Endodermal cell (in vitro differentiated cells): Measurements from ENCODE around the gene ZNF75A. TPM values are rescaled to one million over a fixed set of nuclear protein-coding genes. Genes with fewer than 3 reads are reported as not detected.

Experiments
- DNase-seq: peaks from one replicate; pipeline ENCODE4 v3.0.0-alpha.2; 2017
- H3K27ac ChIP-seq: 2 replicates; pipeline ENCODE4 v1.5.1; 2013; ENCODE audit warnings: mild to moderate bottlenecking, low read depth, low read length, moderate library complexity
- H3K27me3 ChIP-seq: 2 replicates; pipeline ENCODE4 v1.6.1; 2013; ENCODE audit warnings: mild to moderate bottlenecking, low read length, moderate library complexity; ENCODE audit not compliant: insufficient read depth, control insufficient read depth, poor library complexity, severe bottlenecking
- H3K36me3 ChIP-seq: 2 replicates; pipeline ENCODE4 v1.7.0; 2013; ENCODE audit warnings: mild to moderate bottlenecking, low read length, moderate library complexity; ENCODE audit not compliant: control insufficient read depth, insufficient read depth
- H3K4me1 ChIP-seq: one replicate; pipeline ENCODE4 v1.7.0; 2013; ENCODE audit warnings: low read length; ENCODE audit not compliant: control insufficient read depth, insufficient read depth
- H3K4me3 ChIP-seq: 2 replicates; pipeline ENCODE4 v1.5.1; 2013; ENCODE audit warnings: mild to moderate bottlenecking, low read length, moderate library complexity
- H3K9ac ChIP-seq: 2 replicates; pipeline ENCODE4 v1.6.1; 2013; ENCODE audit warnings: mild to moderate bottlenecking, low read length, moderate library complexity; ENCODE audit not compliant: poor library complexity, severe bottlenecking; ENCODE audit errors: extremely low read depth
- H3K9me3 ChIP-seq: 2 replicates; pipeline ENCODE4 v1.6.1; 2013; ENCODE audit warnings: mild to moderate bottlenecking, low read length, moderate library complexity; ENCODE audit not compliant: control insufficient read depth
- H3K27ac Mint-ChIP-seq: 2 replicates; pipeline ENCODE4 v1.8.0; 2020; ENCODE audit warnings: mixed read lengths
- H3K27me3 Mint-ChIP-seq: 2 replicates; pipeline ENCODE4 v1.8.0; 2021; ENCODE audit warnings: mild to moderate bottlenecking, mixed read lengths; ENCODE audit not compliant: insufficient read depth
- H3K36me3 Mint-ChIP-seq: 2 replicates; pipeline ENCODE4 v1.8.0; 2020; ENCODE audit warnings: low read depth, mixed read lengths
- H3K4me1 Mint-ChIP-seq: 2 replicates; pipeline ENCODE4 v1.8.0; 2020; ENCODE audit warnings: mixed read lengths
- H3K4me3 Mint-ChIP-seq: 2 replicates; pipeline ENCODE4 v1.8.0; 2020; ENCODE audit warnings: mild to moderate bottlenecking, moderate library complexity, mixed read lengths
- H3K9me3 Mint-ChIP-seq: 2 replicates; pipeline ENCODE4 v1.8.0; 2020; ENCODE audit warnings: mild to moderate bottlenecking, mixed read lengths
- WGBS, 2 experiments: methylation state at CpG; one replicate each; pipeline versions ENCODE4 v1.1.5 to v1.1.7; 2013; ENCODE audit warnings: missing lambda C conversion rate in 2 of 2, mixed read lengths in 1 of 2; ENCODE audit not compliant: insufficient coverage in 1 of 2, insufficient read length in 1 of 2; 5-methylcytosine and 5-hydroxymethylcytosine counted together
- total RNA-seq, 2 donors: library from RNA; stranded (reverse); fragmentation: NEBNext Ultra II Directional in 1 of 2; extraction: Animal tissue kit (Norgen Biotek cat#: 25700) in 1 of 2; gene quantifications; 2 replicates in 1 of 2; 3 replicates in 1 of 2; pipeline ENCODE4 v1.2.1, GENCODE V29; 2021
- TF ChIP-seq, protein P1 (sequence below): fragments of 200-600 bp; sonication (generic); conservative IDR thresholded peaks from 2 replicates; pipeline ENCODE4 v1.5.0; 2021; ENCODE audit warnings: antibody characterized with exemption, mild to moderate bottlenecking

The ZNF75A gene
- total RNA-seq, 2 donors from 2014 or later: 23.0 to 44.0 TPM

DNA sequence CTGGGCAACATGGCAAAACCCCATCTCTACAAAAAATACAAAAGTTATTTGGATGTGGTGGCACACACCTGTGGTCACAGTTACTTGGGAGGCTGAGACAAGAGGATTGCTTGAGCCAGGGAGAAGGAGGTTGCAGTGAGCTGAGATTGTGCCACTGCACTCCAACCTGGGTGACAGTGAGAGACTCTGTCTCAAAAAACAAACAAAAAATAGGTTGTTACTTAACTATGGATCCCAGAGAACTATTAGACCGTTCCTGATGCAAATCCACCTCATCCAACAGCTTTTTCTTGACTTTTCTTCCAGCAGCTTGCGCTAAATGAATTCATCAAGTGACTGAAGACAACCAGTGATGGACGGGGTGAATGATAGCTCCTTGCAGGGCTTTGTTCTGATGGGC, 50.3 kb downstream of the ZNF75A start, which contains the start of gene OR2C1:
TSS of gene OR2C1 (plus strand) at position 301 of the 400 bp plus-strand sequence. CDS start at position 353, 52 bp downstream.
- WGBS, 2 experiments: 69 to 71% methylated on average over 3 of the region's 3 CpGs
- H3K4me3 Mint-ChIP-seq: no peak within 1 kb of the TSS
- no peak for DNase-seq
- H3K27me3 Mint-ChIP-seq: peaks cover 30% of the 10 kb centered on the region
- H3K27ac Mint-ChIP-seq: no peak within 1 kb of the TSS
- H3K36me3 ChIP-seq: no peaks in the 10 kb centered on the region
- no peak within 1 kb of the TSS for H3K27ac ChIP-seq
- TF ChIP-seq, protein P1, sequence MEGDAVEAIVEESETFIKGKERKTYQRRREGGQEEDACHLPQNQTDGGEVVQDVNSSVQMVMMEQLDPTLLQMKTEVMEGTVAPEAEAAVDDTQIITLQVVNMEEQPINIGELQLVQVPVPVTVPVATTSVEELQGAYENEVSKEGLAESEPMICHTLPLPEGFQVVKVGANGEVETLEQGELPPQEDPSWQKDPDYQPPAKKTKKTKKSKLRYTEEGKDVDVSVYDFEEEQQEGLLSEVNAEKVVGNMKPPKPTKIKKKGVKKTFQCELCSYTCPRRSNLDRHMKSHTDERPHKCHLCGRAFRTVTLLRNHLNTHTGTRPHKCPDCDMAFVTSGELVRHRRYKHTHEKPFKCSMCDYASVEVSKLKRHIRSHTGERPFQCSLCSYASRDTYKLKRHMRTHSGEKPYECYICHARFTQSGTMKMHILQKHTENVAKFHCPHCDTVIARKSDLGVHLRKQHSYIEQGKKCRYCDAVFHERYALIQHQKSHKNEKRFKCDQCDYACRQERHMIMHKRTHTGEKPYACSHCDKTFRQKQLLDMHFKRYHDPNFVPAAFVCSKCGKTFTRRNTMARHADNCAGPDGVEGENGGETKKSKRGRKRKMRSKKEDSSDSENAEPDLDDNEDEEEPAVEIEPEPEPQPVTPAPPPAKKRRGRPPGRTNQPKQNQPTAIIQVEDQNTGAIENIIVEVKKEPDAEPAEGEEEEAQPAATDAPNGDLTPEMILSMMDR: no peak
- no peaks in the 10 kb centered on the region for H3K4me1 ChIP-seq
- no peaks in the 10 kb centered on the region for H3K4me1 Mint-ChIP-seq
- H3K9me3 ChIP-seq: no peaks in the 10 kb centered on the region
- no peak within 1 kb of the TSS for H3K9ac ChIP-seq
- H3K27me3 ChIP-seq: peaks cover 11% of the 10 kb centered on the region
- H3K36me3 Mint-ChIP-seq: no peaks in the 10 kb centered on the region
- H3K9me3 Mint-ChIP-seq: peaks cover 30% of the 10 kb centered on the region
- H3K4me3 ChIP-seq: no peak within 1 kb of the TSS

DNA sequence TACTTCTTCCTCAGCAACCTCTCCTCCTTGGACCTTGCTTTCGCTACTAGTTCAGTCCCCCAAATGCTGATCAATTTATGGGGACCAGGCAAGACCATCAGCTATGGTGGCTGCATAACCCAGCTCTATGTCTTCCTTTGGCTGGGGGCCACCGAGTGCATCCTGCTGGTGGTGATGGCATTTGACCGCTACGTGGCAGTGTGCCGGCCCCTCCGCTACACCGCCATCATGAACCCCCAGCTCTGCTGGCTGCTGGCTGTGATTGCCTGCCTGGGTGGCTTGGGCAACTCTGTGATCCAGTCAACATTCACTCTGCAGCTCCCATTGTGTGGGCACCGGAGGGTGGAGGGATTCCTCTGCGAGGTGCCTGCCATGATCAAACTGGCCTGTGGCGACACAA, 50.8 kb downstream of the ZNF75A start:
- H3K27me3 ChIP-seq: peaks cover 11% of the 10 kb centered on the region
- no peaks in the 10 kb centered on the region for H3K9me3 ChIP-seq
- no peak overlapping the region for H3K27ac ChIP-seq
- 90 to 94% methylated on average over 8 to 10 of the region's 10 CpGs for WGBS, 2 experiments
- no peaks in the 10 kb centered on the region for H3K36me3 ChIP-seq
- Mint-ChIP-seq H3K9me3 (peaks cover 30% of the 10 kb centered on the region), H3K4me1 (no peaks in the 10 kb centered on the region), H3K27ac (no peak overlapping the region), H3K4me3 (no peak overlapping the region), H3K36me3 (no peaks in the 10 kb centered on the region), H3K27me3 (peaks cover 35% of the 10 kb centered on the region)
- DNase-seq: no peak
- TF ChIP-seq, protein P1: no peak
- no peak overlapping the region for H3K9ac ChIP-seq
- H3K4me3 ChIP-seq: no peak overlapping the region
- H3K4me1 ChIP-seq: no peaks in the 10 kb centered on the region

DNA sequence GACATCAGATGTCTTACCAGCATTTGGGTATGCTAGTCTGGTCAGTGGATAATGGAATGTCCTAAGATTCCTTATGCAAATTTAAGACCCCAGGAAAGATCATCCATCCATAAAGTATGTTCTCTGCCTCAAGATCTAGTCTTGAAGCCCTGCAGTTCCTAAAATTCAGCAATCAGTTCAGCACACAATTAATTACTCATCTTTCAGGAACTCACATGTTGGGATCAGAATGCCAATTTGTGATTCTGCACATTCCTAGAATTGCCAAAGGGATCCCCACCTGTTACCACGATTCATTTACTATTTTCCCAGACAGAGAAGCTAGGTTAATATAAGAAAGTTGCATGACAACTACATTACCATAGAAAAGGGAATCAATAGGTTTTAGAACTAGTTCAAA, 53.6 kb downstream of the ZNF75A start:
- TF ChIP-seq, protein P1: no peak
- peaks cover 43% of the 10 kb centered on the region for H3K27me3 Mint-ChIP-seq
- no peak overlapping the region for H3K4me3 ChIP-seq
- peaks cover 22% of the 10 kb centered on the region for H3K27me3 ChIP-seq
- H3K27ac Mint-ChIP-seq: no peak overlapping the region
- no peaks in the 10 kb centered on the region for H3K36me3 ChIP-seq
- H3K9me3 Mint-ChIP-seq: peaks cover 16% of the 10 kb centered on the region
- DNase-seq: no peak
- no peaks in the 10 kb centered on the region for H3K36me3 Mint-ChIP-seq
- WGBS, 2 experiments: 33% methylated on average over 1 of the region's 1 CpG; no CpG with 5 or more reads in 1 of the 2 experiments
- no peaks in the 10 kb centered on the region for H3K9me3 ChIP-seq
- no peaks in the 10 kb centered on the region for H3K4me1 ChIP-seq
- no peak overlapping the region for H3K4me3 Mint-ChIP-seq
- no peak overlapping the region for H3K27ac ChIP-seq
- H3K4me1 Mint-ChIP-seq: no peaks in the 10 kb centered on the region
- H3K9ac ChIP-seq: no peak overlapping the region
